SK-N-DZ (cell line): ENCODE results near the gene ATR.
"Not testable (repeated sequence)": the region's sequence is repeated elsewhere in the genome, so short reads cannot be mapped to it uniquely, and the experiment has no call there.

ENCODE experiments used
- DNase-seq: peaks from one replicate; pipeline ENCODE4 v3.0.0-alpha.2; 2015; ENCODE audit warnings: low spot score
- small RNA-seq, 2 experiments: library from RNA; depleted of rRNA; stranded (forward); fragments of <200 nt; gene quantifications; one replicate each; pipeline ENCODE3, GENCODE V24; 2014

The ATR gene

DNA sequence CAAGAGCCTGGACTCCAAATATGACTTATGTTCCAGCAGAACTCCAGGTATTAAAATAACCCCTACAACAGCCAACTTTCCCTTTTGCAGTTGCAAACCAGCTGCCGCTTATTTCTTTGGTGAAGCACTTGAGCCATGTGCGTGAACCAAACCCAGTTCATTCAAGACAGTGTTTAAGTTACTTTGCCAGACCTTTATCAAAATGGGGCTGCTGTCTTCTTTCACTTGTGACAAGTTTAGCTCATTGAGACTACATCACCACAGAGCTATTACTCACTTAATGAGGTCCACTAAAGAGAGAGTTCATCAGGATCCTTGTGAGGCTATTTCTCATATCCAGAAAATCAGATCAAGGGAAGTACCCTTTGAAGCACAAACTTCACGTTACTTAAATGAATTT, 128.3 kb downstream of the ATR start:
- DNase-seq, result no peak

DNA sequence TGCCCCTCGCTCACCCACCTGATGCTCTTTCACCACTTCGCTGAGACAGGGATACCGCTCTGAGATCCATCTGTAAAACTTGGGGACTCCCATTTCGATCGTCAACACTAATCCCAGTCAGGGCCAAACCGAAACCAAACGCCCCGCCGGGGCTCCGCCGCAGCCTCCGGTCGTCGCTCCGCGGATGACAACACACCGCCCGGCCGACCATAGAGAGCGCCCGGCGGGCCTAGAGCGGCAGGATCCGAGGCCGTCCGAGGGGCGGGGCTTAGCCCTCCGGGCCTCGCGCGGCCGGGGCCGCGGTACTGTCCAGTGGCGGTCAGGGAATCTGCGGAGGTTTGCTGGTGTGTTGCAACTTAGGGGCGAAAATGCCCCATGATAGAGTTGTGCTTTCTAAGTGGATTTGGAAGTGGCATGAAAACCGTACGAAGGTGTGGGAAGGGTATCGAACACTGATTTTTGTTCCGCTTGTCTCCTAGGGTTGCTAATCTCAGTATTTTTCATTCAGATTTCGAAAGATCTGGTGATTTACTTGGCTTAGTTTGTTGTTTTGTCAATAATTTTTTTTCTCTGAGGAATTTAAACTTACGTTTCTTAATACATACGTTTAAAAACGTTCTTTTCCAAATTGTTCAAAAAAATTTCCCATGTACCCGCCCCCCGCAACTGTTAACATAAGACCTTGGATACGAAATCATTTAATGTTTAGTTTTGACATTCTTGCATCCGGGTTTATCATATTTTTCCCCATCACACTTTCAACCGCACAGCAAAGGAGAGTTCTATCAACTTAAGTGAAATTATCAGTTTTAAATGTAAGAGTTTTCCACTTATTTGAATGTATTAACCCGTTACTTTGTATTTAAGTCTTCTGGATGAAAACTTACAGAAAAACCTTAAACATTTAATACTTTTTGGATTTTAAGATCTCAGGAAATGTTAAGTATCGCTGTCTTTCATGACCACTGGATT, 130.4 kb downstream of the ATR start, which contains the start of gene XRN1:
Gene XRN1, minus strand, starts transcription at position 186 of the 972 bp plus-strand sequence. Its CDS starts 93 bp downstream, at position 93.
- peak; percentile 87 for DNase-seq

DNA sequence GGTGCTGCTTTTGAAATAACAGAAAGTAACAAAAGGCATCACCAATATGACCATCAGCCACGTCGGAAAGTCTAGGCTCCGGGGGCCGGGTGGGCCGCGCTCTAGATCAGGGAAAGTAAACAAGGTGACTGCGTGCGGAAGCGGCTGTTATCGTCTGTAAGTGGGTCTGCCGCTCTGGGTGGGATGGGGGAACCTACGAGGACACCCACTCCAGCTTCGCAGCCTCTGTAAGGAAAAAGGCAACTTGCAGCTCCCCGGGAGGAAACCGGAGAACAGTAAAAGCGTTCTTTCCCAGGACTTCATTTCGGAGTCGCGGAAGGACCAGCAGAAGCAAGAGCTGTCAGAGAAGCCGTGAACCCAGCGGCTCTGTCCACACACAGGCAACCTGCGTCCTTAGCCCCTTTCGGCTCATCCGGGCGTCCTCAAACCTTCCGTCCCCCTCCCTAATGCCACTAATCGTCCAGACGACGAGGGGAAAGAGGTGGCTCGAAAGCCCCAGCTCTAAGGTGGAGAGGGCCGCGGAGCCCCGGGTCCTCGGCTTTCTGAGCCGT, 131.2 kb downstream of the ATR start:
- DNase-seq, result no peak

DNA sequence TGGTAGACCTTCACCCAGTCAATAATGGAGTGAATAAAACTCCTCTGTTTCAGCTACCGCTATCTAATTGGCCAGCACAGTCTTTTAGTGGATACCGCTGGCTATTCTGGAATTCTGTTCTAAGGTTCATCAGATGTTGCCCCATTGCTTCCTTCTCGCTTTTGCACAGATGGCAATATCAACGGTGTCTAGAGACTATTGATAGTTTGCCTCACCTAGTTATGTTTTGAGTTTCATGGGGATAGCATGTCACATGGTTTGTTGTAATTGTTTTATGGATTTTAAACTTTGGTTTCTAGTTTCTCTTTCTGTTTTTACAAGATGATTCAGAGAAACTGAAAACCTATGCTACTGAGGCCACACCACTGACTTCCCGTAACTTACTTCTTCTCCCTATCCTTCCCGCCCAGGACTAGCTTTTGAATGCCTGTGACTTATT, 132.7 kb downstream of the ATR start:
- DNase-seq, result no peak

DNA sequence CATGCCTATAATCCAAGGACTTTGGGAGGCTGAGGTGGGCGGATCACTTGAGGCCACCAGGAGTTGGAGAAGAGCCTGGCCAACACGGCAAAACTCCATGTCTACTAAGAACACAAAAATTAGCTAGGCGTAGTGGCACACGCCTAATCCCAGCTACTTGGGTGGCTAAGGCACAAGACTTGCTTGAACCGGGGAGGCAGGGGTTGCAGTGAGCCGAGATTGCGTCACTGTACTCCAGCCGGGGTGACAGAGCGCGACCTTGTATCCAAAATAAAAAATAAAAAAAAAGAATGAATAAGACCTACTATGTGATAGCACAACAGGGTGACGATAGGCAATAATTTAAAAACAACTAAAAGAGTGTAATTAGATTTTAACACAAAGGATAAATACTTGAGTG, 134.2 kb downstream of the ATR start:
- no peak for DNase-seq

DNA sequence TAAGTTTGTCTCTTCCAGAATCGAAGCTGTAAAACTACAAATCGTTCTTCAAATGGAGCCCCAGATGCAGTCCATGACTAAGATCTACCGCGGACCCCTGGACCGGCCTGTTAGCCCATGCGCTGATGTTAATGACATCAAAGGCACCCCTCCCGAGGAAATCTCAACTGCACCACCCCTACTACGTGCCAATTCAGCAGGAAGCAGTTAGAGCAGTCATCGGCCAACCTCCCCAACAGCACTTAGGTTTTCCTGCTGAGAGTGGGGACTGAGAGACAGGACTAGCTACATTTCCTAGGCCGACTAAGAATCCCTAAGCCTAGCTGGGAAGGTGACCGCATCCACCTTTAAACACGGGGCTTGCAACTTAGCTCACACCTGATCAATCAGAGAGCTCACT, 135.5 kb downstream of the ATR start:
- not testable (repeated sequence) for DNase-seq

DNA sequence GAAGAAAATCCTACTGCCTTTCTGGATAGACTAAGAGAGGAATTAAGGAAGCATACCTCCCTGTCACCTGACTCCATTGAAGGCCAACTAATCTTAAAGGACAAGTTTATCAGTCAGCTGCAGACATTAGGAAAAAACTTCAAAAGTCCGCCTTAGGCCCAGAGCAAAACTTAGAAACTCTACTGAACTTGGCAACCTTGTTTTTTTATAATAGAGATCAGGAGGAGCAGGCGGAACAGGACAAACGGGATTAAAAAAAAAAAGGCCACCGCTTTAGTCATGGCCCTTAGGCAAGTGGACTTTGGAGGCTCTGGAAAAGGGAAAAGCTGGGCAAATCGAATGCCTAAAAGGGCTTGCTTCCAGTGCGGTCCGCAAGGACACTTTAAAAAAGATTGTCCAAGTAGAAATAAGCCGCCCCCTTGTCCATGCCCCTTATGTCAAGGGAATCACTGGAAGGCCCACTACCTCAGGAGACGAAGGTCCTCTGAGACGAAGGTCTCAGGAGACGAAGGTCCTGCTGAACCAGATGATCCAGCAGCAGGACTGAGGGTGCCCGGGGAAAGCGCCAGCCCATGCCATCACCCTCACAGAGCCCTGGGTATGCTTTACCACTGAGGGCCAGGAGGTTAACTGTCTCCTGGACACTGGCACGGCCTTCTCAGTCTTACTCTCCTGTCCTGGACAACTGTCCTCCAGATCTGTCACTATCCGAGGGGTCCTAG, 138.9 kb downstream of the ATR start:
- DNase-seq, result not testable (repeated sequence)

DNA sequence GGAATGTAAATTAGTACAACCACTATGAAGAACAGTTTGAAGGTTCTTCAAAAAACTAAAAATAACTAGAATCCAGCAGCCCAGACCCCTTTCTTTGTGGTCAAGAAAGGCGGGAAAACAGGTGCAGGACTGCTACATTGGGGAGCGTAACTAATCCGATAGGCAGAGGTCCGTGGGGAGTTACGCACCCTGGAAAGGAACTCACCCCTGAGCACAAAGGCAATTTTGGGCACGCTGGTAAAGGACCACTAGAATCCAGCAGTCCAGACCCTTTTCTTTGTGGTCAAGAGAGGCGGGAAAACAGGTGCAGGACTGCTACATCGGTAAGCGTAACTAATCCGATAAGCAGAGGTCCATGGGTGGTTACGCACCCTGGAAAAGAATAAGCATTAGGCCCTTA, 140.4 kb downstream of the ATR start:
- not testable (repeated sequence) for DNase-seq

DNA sequence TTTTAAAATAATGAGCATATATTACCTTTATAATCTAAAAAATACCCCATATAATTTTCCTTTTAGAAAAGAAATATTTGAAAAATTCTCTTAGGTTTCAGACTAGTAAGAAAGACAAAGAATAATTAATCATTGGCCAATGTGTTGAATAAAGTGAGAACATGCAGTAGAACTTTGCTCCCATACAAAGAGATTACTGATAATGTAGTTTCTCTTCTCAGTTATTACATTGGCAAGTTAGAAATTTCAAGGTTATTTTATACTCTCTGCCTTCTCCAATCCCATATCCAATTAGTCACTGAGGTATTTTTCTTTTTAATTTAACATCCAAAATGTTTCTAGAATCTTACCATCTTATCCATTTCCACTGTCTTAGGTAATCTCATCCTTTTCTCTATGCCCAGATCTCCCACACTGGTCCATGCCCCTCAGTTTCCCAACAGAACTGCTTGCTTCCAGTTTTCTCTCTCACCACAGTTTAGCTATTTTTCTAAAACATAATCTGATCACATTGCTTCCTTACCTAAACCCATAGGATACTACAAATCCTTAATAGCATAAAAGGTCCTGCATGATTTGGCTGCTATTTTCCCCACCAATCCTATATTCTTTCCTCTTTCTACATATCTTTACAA, 141.5 kb downstream of the ATR start:
- no peak for DNase-seq

DNA sequence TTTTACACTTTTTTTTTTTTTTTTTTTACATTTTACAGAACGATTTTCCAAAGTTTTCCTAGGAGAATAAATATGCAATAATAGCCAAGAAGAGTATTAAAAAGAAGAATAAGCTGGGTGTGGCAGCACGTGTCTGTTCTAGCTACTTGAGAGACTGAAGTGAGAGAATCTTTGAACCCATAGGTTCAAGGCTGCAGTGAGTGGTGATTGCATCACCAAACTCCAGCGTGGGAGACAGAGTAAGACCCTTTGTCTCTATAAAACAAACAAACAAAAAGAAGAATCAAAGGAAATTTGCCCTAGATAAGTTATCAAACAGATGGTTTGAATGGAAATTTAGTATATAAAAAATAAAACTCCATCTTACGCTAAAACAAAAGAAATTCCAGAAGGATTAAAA, 144.0 kb downstream of the ATR start:
- no peak for DNase-seq

DNA sequence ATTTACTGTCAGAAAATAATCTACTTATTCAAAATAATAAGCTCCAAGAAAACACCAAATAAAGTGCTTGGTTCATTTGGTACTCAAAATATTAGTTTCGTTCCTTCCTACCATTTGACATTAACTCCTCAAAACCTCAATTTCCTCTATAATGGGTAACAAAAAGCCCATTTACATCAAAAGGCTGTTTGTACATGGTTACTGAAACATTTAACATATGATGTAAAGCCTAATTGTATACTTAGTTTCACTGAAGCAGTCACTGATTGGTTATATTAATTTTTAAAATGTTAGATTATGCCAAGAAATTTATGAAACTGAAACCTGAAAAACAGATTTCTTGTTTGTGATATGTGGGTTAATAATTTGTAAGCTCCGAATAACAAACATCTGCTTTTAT, 145.4 kb downstream of the ATR start:
- no peak for DNase-seq

DNA sequence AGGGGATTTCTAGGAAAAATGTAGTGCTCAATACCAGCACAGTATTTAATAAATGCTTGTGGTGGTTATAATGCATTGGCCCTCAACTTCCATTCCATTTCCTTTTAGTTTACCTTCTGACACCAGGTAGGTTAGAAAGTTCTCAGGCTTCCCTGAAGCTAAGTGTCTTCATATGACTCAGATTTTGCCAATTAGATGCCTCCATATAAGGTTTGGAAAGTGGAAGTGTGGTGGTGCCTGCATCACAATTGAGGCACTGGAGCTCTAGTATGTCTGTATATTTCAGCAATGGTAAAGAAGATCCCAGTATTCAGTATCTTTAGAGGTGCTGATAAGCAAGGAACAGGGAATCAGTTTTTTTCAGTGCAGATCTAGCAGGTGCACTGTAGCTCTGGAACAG, 149.0 kb downstream of the ATR start:
- DNase-seq, result no peak

DNA sequence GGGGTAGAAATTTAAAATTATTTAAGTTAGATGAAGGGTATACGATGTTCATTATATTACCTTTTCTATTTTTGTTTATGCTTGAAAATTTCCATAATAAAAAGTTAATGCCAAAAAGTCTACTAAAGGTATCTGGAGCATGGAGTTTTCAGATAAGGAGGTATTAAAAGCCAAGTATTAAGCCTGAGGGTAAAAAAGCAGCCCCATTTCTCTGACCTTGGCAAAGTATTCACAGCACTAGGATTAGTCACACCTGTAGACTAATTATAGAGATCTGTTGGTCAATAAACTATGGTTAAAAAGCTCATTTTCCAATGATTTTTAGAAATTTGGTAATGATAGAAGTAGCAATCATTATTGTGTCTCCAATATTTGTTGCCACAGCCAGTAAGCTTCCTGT, 153.8 kb downstream of the ATR start:
- no peak for DNase-seq

DNA sequence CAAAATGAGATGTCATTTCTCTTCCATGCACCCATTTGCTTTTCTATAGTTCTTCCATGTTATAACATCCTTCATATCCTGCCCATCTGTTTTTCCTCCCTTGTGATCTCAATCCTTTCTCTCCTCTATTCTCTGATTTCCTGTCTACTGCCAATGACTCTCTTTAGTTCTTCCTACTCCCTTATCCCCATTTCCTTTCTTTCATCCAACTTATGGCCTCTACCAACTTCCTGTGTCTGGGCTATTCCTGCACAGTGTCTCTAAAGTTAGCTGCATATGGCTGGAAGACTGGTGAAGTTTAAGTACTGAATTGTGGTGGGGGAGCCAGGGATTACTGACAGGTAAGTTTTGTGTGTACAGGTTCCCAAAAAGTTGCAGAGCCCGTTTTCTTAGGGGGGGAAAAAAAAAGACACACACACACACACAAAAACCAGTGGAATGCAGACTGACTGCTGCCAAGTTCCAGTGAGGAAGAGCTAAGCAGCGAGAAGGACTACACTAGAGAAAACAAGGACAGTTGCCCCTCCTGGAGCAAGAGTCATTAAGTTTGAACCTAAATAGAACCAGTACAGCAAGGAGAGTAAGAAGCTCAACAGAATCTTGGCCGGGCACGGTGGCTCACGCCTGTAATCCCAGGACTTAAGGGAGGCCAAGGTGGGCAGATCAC, 159.5 kb downstream of the ATR start:
- DNase-seq, result no peak

DNA sequence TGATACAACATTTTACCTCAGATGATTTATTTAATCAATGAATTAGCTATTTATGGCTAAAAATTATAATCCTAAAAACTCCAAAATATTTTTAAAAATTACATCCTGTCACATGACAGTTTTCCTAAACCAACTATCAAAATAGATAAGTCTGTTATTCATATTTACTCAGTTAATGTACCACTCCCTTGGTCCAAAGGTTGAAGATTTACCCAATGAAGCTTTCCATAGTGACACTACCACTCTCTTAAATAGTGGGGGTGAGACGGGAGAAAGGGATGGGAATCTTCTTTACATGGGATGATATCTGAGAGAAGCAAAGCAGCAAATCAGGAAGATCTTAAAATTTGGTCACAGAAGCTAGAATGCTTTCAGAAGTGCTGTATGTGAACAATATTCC, 161.2 kb downstream of the ATR start:
- DNase-seq, result no peak

DNA sequence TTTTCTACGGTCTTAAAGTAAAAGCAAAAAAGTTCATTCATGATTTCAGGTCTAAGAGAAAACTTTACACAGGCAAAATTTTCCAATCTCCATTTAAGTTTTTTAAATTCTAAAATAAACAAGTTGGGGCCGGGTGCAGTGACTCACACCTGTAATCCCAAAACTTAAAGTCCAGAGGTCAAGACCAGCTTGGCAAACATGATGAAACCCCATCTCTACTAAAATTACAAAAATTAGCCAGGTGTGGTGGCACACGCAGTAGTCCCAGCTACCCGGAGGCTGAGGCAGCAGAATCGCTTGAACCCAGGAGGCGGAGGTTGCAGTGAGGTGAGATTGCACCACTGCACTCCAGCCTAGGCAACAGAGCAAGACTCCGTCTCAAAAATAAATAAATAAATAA, 178.0 kb downstream of the ATR start:
- not testable (repeated sequence) for DNase-seq

Small RNA genes within 50 kb of the gene (small RNA-seq; reads per million reads assigned to genes)
- 0.05 to 0.22 reads per million in 2 experiments for gene RNA5SP143
- gene RNU1-100P, result 0.05 to 0.22 reads per million in 2 experiments
- 0 reads per million in 2 experiments for gene RNU6-1294P
